Aorta (tissue), 5 donors: Measurements from ENCODE around the gene HIVEP2. TPM values are rescaled to one million over a fixed set of nuclear protein-coding genes. Genes with fewer than 3 reads are reported as not detected.
A peak's percentile ranks its signal among the peaks of the same experiment; 100 is the strongest.

ENCODE experiments used
- ATAC-seq: fragments of 200-7000 bp; cut with Tn5 transposase; one replicate; pipeline ENCODE4 v1.9.1; 2022; ENCODE audit warnings: moderate library complexity; ENCODE audit not compliant: low FRiP score
- DNase-seq, 2 donors: peaks; one replicate each; pipeline ENCODE4 v3.0.0-alpha.2; 2020
- H3K27ac ChIP-seq, 2 donors: one replicate each; pipeline ENCODE4 v1.5.1; 2013; ENCODE audit warnings: low read length in 2 of 2, mild to moderate bottlenecking in 2 of 2, moderate library complexity in 2 of 2, control low read depth in 1 of 2, inconsistent platforms in 1 of 2, low read depth in 1 of 2
- H3K27me3 ChIP-seq, 2 donors: one replicate each; pipeline ENCODE4 v1.6.1; 2013; ENCODE audit warnings: control low read depth in 1 of 2, low read length in 1 of 2, mild to moderate bottlenecking in 1 of 2, moderate library complexity in 1 of 2; ENCODE audit not compliant: insufficient read depth in 2 of 2, control insufficient read depth in 1 of 2
- H3K36me3 ChIP-seq, 2 donors: one replicate each; pipeline ENCODE4 v1.6.1; 2013; ENCODE audit warnings: control low read depth in 1 of 2, low read length in 1 of 2, mild to moderate bottlenecking in 1 of 2; ENCODE audit not compliant: insufficient read depth in 2 of 2, control insufficient read depth in 1 of 2
- H3K4me1 ChIP-seq, 2 donors: one replicate each; pipeline ENCODE4 v1.6.1; 2013; ENCODE audit warnings: low read length in 2 of 2, control low read depth in 1 of 2, mild to moderate bottlenecking in 1 of 2, moderate library complexity in 1 of 2; ENCODE audit not compliant: insufficient read depth in 2 of 2, control insufficient read depth in 1 of 2
- H3K4me3 ChIP-seq, 2 donors: one replicate each; pipeline ENCODE4 v1.5.1; 2013; ENCODE audit warnings: low read length in 2 of 2, control low read depth in 1 of 2, mild to moderate bottlenecking in 1 of 2
- H3K9me3 ChIP-seq: one replicate; pipeline ENCODE4 v1.6.1; 2013; ENCODE audit warnings: mild to moderate bottlenecking, low read length; ENCODE audit not compliant: control insufficient read depth
- WGBS, 2 donors: extraction: QIAGEN DNeasy Blood & Tissue Kit; methylation state at CpG; one replicate each; pipeline ENCODE4 v1.1.7; 2013; 5-methylcytosine and 5-hydroxymethylcytosine counted together
- intact Hi-C, 2 donors: fragments of 100-400 bp; cut with DNase I; formaldehyde crosslinking; loops; one replicate each; pipeline versions ENCODE4 v1.14.2 to v1.15.0; 2022
- polyA plus RNA-seq, 2 donors: library from polyadenylated mRNA; stranded (reverse); fragments of 200-250 nt; gene quantifications; one replicate each; pipeline ENCODE4 v1.2.3, GENCODE V29; 2013
- total RNA-seq, 2 donors: library from RNA; stranded (reverse); fragmentation: NEBNext Ultra II Directional; extraction: Animal tissue kit (Norgen Biotek cat#: 25700); gene quantifications; one replicate each; pipeline ENCODE4 v1.2.1, GENCODE V29; 2021
- donor health status: healthy with polysubstance abuse.
- donor health status: Bipolar disorder and iron deficiency.
- donor health status: DM: no; HTN: no; CAD: no.
- donor health status: DM: no; HTN: no; CAD: no.
- donor health status: DM: yes; HTN: yes; CAD: no.

HIVEP2 gene
- total and polyA plus RNA-seq, 4 donors = 5.3 to 36.8 (median 20.4) TPM

DNA sequence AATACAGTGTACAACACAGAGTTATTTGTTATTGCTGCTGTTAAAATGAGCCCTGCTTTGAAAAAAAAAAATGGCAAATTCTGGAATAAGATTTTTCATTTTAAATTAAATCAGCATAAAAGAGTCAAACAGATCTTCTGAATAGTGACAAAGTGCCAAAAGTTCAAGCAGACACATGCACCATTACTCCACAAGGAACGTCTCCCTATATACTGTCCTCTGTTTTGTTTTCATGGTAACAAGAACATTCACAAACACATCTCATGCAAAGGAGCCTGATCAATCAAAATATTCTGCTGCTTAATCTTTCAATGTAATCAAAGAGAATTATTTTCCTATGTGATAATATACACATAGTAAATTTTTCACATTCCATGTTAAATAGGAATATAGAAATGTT, 2.7 kb downstream of the HIVEP2 start:
- DNase-seq (no peak), ATAC-seq (no peak)
- Histone ChIP-seq H3K27me3 (no peaks in the 10 kb centered on the region), H3K27ac (no peak overlapping the region), H3K36me3 (no peaks in the 10 kb centered on the region), H3K4me1 (peaks cover 0 to 6% of the 10 kb centered on the region in 2 donors), H3K9me3 (no peaks in the 10 kb centered on the region), H3K4me3 (no peak overlapping the region)
- WGBS, 2 donors = 61 to 81% methylated on average over 1 of the region's 1 CpG
- intact Hi-C loops = loop anchor here in 1 of 2 donors (5.0 kb wide), 2 partner anchors 160 to 245 kb away; no protein-coding TSS in a partner anchor

DNA sequence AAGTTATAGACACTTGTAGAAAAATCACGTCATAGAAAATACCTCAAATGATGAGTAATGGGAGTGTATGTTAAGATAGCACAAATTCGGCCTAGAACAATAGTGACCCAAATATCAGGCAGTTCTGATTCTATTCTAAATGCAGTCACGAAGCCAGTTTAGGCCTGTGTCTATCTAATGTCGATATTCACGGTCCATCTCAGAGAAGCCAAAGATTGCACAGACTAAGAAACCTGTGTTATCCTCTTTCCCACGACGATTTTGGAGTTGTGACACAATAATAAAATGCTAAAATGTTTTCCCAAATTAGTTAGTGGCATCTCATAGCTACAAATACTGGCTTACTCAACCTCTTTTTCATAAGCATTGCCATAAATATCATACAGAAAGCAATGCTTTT, 4.0 kb downstream of the HIVEP2 start:
- DNase-seq (no peak), ATAC-seq (no peak)
- intact Hi-C loops = loop anchor here in 1 of 2 donors (5.0 kb wide), 2 partner anchors 159 to 244 kb away; no protein-coding TSS in a partner anchor
- 87 to 92% methylated on average over 7 of the region's 7 CpGs for WGBS, 2 donors
- Histone ChIP-seq H3K27me3 (no peaks in the 10 kb centered on the region), H3K4me3 (no peak overlapping the region), H3K27ac (no peak overlapping the region), H3K4me1 (peaks cover 0 to 6% of the 10 kb centered on the region in 2 donors), H3K36me3 (no peaks in the 10 kb centered on the region), H3K9me3 (no peaks in the 10 kb centered on the region)

DNA sequence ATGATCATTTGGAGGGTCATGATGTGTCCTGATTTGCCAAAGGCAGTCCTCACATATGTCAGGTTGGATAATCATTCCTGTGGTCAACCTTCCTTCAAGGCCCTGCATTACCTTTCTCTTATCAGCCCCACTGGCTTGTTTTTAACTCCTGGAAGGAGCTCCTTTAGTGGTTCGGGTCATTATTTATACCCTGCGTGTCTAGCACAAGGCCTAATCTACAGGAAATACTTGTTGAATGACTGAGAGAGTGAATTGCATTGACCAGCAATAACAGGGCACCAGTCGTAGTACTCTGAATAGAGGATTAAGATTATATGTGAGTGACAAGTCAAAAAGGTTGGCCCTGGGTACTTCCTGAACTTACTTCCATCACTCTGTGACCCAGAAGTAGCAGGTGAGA, 4.5 kb downstream of the HIVEP2 start:
- intact Hi-C loops = loop anchor here in 1 of 2 donors (5.0 kb wide), 2 partner anchors 158 to 243 kb away; no protein-coding TSS in a partner anchor

GRCh38 chr6:142938510-142938909, 6.5 kb downstream of the HIVEP2 start:
- Histone ChIP-seq H3K36me3 (no peaks in the 10 kb centered on the region), H3K27me3 (no peaks in the 10 kb centered on the region), H3K27ac (no peak overlapping the region), H3K9me3 (no peaks in the 10 kb centered on the region), H3K4me3 (no peak overlapping the region), H3K4me1 (peaks cover 4 to 6% of the 10 kb centered on the region in 2 donors)
- WGBS, 2 donors = 81 to 84% methylated on average over 5 of the region's 5 CpGs
- DNase-seq = no peak
- intact Hi-C loops = no loop called here
- ATAC-seq = no peak

More for the DNA sequence above, 4.5 kb downstream of the HIVEP2 start:
- DNase-seq (no peak), ATAC-seq (no peak)
- Histone ChIP-seq H3K36me3 (no peaks in the 10 kb centered on the region), H3K4me1 (peaks cover 0 to 6% of the 10 kb centered on the region in 2 donors), H3K27ac (peak overlapping the region in 1 of 2 donors; percentile 29), H3K9me3 (no peaks in the 10 kb centered on the region), H3K4me3 (no peak overlapping the region), H3K27me3 (no peaks in the 10 kb centered on the region)
- WGBS, 2 donors = 15 to 19% methylated on average over 3 of the region's 3 CpGs

DNA sequence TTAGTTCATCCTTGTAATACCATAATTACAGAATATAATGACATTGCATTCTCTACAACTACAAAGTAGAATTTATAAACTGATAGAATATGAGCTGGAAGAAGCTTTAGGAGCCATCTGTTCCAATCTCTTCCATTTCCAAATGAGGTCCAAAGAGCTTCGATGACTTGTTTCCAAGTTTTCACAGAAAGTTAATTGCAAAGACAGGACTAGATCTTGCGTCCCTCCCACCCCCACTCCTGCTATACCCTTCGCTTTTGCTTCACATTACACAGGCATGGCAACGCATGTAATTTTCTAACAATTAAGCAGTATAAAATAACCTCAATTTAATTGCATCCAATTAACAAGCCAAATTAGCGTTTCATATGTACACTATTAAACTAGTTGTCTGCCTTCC, 7.0 kb downstream of the HIVEP2 start:
- no peaks in the 10 kb centered on the region for H3K36me3 ChIP-seq
- DNase-seq = no peak
- H3K27ac ChIP-seq = no peak overlapping the region
- no peak for ATAC-seq
- H3K4me1 ChIP-seq = peaks cover 4 to 6% of the 10 kb centered on the region in 2 donors
- WGBS, 2 donors = 95 to 96% methylated on average over 5 of the region's 5 CpGs
- no peaks in the 10 kb centered on the region for H3K27me3 ChIP-seq
- intact Hi-C loops = no loop called here
- H3K9me3 ChIP-seq = no peaks in the 10 kb centered on the region
- H3K4me3 ChIP-seq = no peak overlapping the region

DNA sequence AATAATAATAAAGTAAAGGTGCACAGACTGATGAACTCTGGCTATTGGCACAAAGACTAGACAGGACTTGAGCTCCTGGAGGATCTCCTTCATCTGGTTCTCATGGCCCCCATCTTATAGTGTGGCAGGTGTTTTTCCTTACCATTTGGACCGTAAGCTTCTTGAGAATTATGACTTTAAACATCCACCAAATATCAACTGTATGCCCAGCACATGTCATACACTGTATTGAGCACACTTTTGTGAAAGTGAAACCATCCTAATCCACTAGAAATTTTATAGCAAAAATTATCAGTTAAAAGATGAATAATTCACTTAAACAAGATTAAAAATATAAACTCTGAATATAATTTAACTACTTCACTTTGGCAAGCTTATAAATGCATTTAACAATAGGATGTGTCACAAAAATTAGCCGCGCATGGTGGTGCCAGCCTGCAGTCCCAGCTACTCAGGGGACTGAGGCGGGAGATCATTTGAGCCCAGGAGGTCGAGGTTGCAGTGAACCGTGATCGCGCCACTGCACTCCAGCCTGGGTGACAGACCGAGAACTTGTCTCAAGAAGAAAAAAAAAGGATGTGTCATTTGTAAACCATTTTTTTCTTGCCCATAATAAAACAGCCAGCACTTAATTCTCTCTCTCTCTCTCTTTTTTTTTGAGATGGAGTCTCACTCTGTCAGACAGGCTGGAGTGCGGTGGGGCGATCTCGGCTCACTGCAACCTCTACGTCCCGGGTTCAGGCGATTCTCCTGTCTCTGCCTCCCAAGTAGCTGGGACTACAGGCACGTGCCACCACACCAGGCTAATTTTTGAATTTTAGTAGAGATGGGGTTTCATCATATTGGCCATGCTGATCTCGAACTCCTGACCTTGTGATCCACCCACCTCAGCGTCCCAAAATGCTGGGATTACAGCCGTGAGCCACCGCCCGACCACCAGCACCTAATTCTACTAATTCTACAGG, 9.1 kb downstream of the HIVEP2 start:
- ATAC-seq (no peak), DNase-seq (peak in 1 of 2 donors; percentile 56)
- intact Hi-C loops = no loop called here
- no peak overlapping the region for H3K27ac ChIP-seq
- H3K27me3 ChIP-seq = no peaks in the 10 kb centered on the region
- no peak overlapping the region for H3K4me3 ChIP-seq
- H3K9me3 ChIP-seq = no peaks in the 10 kb centered on the region
- no peaks in the 10 kb centered on the region for H3K36me3 ChIP-seq
- H3K4me1 ChIP-seq = peaks cover 4 to 7% of the 10 kb centered on the region in 2 donors
- WGBS, 2 donors = 96 to 98% methylated on average over 21 of the region's 21 CpGs

DNA sequence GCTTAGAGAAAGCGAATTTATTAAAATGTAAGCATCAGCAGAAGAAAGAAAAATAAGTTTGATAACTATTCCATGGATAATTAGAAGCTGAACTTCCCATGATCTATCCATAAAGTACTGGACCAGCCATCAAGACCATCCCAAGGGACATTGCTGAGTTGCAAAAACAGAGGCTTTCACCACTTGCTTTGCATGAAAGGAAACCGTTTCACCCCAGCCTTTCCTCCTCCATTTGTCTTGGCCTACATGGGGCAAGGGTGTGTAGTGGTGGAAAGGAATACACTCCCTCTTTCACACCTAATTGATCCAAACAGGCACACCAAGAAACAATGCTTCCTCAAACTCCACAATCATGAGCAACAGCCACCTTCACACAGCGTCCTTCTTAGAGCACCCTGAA, 10.4 kb downstream of the HIVEP2 start:
- Histone ChIP-seq H3K4me3 (no peak overlapping the region), H3K27me3 (no peaks in the 10 kb centered on the region), H3K9me3 (no peaks in the 10 kb centered on the region), H3K4me1 (peaks cover 2 to 4% of the 10 kb centered on the region in 2 donors), H3K27ac (no peak overlapping the region), H3K36me3 (no peaks in the 10 kb centered on the region)
- ATAC-seq (no peak), DNase-seq (no peak)
- intact Hi-C loops = no loop called here
- 90% methylated on average over 3 of the region's 3 CpGs for WGBS, 2 donors

- intact Hi-C loops = no loop called here
- no peaks in the 10 kb centered on the region for H3K27me3 ChIP-seq
- H3K4me1 ChIP-seq = peaks cover 2 to 4% of the 10 kb centered on the region in 2 donors
- no peak overlapping the region for H3K27ac ChIP-seq
- H3K4me3 ChIP-seq = no peak overlapping the region
- H3K36me3 ChIP-seq = no peaks in the 10 kb centered on the region
- DNase-seq (no peak), ATAC-seq (no peak)
- H3K9me3 ChIP-seq = no peaks in the 10 kb centered on the region
Observed at GRCh38 chr6:142934106-142934505, 10.9 kb downstream of the HIVEP2 start.

GRCh38 chr6:142933701-142934100, 11.3 kb downstream of the HIVEP2 start:
- ATAC-seq = no peak
- Histone ChIP-seq H3K9me3 (no peaks in the 10 kb centered on the region), H3K4me3 (no peak overlapping the region), H3K36me3 (no peaks in the 10 kb centered on the region), H3K27me3 (no peaks in the 10 kb centered on the region), H3K27ac (no peak overlapping the region), H3K4me1 (peaks cover 2 to 4% of the 10 kb centered on the region in 2 donors)
- intact Hi-C loops = no loop called here
- no peak for DNase-seq
